ENCODE results near the gene ITM2C. TPM values are rescaled to one million over a fixed set of nuclear protein-coding genes. Genes with fewer than 3 reads are reported as not detected.
A peak's percentile ranks its signal among the peaks of the same experiment; 100 is the strongest.

The ITM2C gene
- total RNA-seq, 3 donors from 2014 or later: 1,048 to 2,192 (median 2,113) TPM

GRCh38 chr2:230905448-230906421 lies 41.0 kb downstream of the ITM2C start:
- no peak for ATAC-seq
- H3K9me3 ChIP-seq: no peaks in the 10 kb centered on the region
- no peak for TF ChIP-seq CTCF (IDR thresholded peaks at IDR 0.05)
- H3K4me1 ChIP-seq (ENCODE audit: low read depth): peaks cover 3% of the 10 kb centered on the region
- no peaks in the 10 kb centered on the region for H3K36me3 ChIP-seq (ENCODE audit: low read depth)
- peak in 2 of 3 donors; percentile 24 to 50 for DNase-seq
- intact Hi-C loops (cut with DNase I, micrococcal nuclease): loop anchor here in 1 of 2 donors (10.0 kb wide), 1 partner anchor 51 kb away; no protein-coding TSS in a partner anchor
- no peak overlapping the region for H3K4me3 ChIP-seq

GRCh38 chr2:230906471-230907230 lies 41.9 kb downstream of the ITM2C start:
- Histone ChIP-seq H3K4me3 (no peak overlapping the region), H3K4me1 (ENCODE audit: low read depth) (peaks cover 3% of the 10 kb centered on the region), H3K9me3 (no peaks in the 10 kb centered on the region), H3K36me3 (ENCODE audit: low read depth) (no peaks in the 10 kb centered on the region)
- TF ChIP-seq CTCF (IDR thresholded peaks at IDR 0.05): no peak
- DNase-seq (peak in 2 of 3 donors; percentile 19 to 41), ATAC-seq (no peak)
- intact Hi-C loops (cut with DNase I, micrococcal nuclease): loop anchor here in 1 of 2 donors (10.0 kb wide), 1 partner anchor 52 kb away; no protein-coding TSS in a partner anchor

GRCh38 chr2:230907361-230908091 lies 42.8 kb downstream of the ITM2C start:
- peak in 1 of 3 donors; percentile 13 for DNase-seq
- no peak for TF ChIP-seq CTCF (IDR thresholded peaks at IDR 0.05)

GRCh38 chr2:230908092-230908594 lies 43.4 kb downstream of the ITM2C start:
- DNase-seq: peak in 2 of 3 donors; percentile 22 to 40
- intact Hi-C loops (cut with DNase I, micrococcal nuclease): loop anchor here in 1 of 2 donors (10.0 kb wide), 1 partner anchor 53 kb away; no protein-coding TSS in a partner anchor

More at GRCh38 chr2:230907361-230908091, 42.8 kb downstream of the ITM2C start:
- intact Hi-C loops (cut with DNase I, micrococcal nuclease): loop anchor here in 1 of 2 donors (10.0 kb wide), 1 partner anchor 53 kb away; no protein-coding TSS in a partner anchor
- no peak overlapping the region for H3K4me3 ChIP-seq
- no peaks in the 10 kb centered on the region for H3K9me3 ChIP-seq
- peaks cover 3% of the 10 kb centered on the region for H3K4me1 ChIP-seq (ENCODE audit: low read depth)
- H3K36me3 ChIP-seq (ENCODE audit: low read depth): no peaks in the 10 kb centered on the region
- no peak for ATAC-seq

More at GRCh38 chr2:230908092-230908594, 43.4 kb downstream of the ITM2C start:
- H3K4me3 ChIP-seq: no peak overlapping the region
- no peaks in the 10 kb centered on the region for H3K36me3 ChIP-seq (ENCODE audit: low read depth)
- peaks cover 3% of the 10 kb centered on the region for H3K4me1 ChIP-seq (ENCODE audit: low read depth)
- H3K9me3 ChIP-seq: no peaks in the 10 kb centered on the region
- TF ChIP-seq CTCF (IDR thresholded peaks at IDR 0.05): no peak
- peak; percentile 19 for ATAC-seq

All from mucosa of descending colon (tissue), 3 donors.